Neural cell (in vitro differentiated cells): Measurements from ENCODE around the gene LDLRAD4. TPM values are rescaled to one million over a fixed set of nuclear protein-coding genes. Genes with fewer than 3 reads are reported as not detected.

ENCODE experiments used
- H2AFZ ChIP-seq: fragments of 200-600, 300-800 bp; sonication (generic), shearing (Covaris generic); 2 replicates; pipeline ENCODE4 v1.6.0; 2014; ENCODE audit warnings: low read depth, mild to moderate bottlenecking, antibody characterized with exemption, low read length, moderate library complexity
- H3F3A ChIP-seq: fragments of 200-600 bp; shearing (Covaris generic); 2 replicates; pipeline ENCODE4 v1.6.1; 2016; ENCODE audit warnings: mild to moderate bottlenecking, moderate library complexity, mixed read lengths, antibody characterized with exemption, low read length; ENCODE audit not compliant: insufficient read depth, poor library complexity, severe bottlenecking
- H3K27ac ChIP-seq: fragments of 200-600, 300-800 bp; sonication (generic), shearing (Covaris generic); 2 replicates; pipeline ENCODE4 v1.5.1; 2014; ENCODE audit warnings: mild to moderate bottlenecking, low read length, moderate library complexity
- H3K27me3 ChIP-seq: fragments of 300-800, 200-600 bp; sonication (generic), shearing (Covaris generic); 2 replicates; pipeline ENCODE4 v1.6.0; 2014; ENCODE audit warnings: mild to moderate bottlenecking, low read depth, low read length, moderate library complexity; ENCODE audit not compliant: insufficient read depth
- H3K36me3 ChIP-seq: fragments of 300-800, 200-600 bp; sonication (generic), shearing (Covaris generic); 2 replicates; pipeline ENCODE4 v1.5.1; 2014; ENCODE audit warnings: mild to moderate bottlenecking, antibody characterized with exemption, low read length, moderate library complexity; ENCODE audit not compliant: insufficient read depth
- H3K4me2 ChIP-seq: fragments of 300-800, 200-600 bp; sonication (generic), shearing (Covaris generic); 2 replicates; pipeline ENCODE4 v1.6.0; 2014; ENCODE audit warnings: mild to moderate bottlenecking, low read length
- H3K4me3 ChIP-seq: fragments of 300-800, 200-600 bp; sonication (generic), shearing (Covaris generic); 2 replicates; pipeline ENCODE4 v1.5.1; 2014; ENCODE audit warnings: mild to moderate bottlenecking, low read length, moderate library complexity
- H3K79me2 ChIP-seq: fragments of 200-600 bp; shearing (Covaris generic); replicated peaks from 2 replicates; pipeline ENCODE4 v1.6.0; 2014; ENCODE audit warnings: mild to moderate bottlenecking, low read length, moderate library complexity; ENCODE audit not compliant: insufficient read depth
- H3K9ac ChIP-seq: fragments of 300-800, 200-600 bp; sonication (generic), shearing (Covaris generic); 2 replicates; pipeline ENCODE4 v1.6.1; 2016; ENCODE audit warnings: mild to moderate bottlenecking, low read length, mixed read lengths
- H3K9me2 ChIP-seq: fragments of 200-600 bp; shearing (Covaris generic); 2 replicates; pipeline ENCODE4 v1.6.1; 2016; ENCODE audit warnings: mild to moderate bottlenecking, low read length, mixed read lengths; ENCODE audit not compliant: insufficient read depth
- H3K9me3 ChIP-seq: fragments of 200-600, 300-800 bp; sonication (generic), shearing (Covaris generic); 2 replicates; pipeline ENCODE4 v1.6.1; 2016; ENCODE audit warnings: mild to moderate bottlenecking, mixed run types, low read length, moderate library complexity, mixed read lengths
- H4K20me1 ChIP-seq: fragments of 200-600 bp; shearing (Covaris generic); 2 replicates; pipeline ENCODE4 v1.6.1; 2016; ENCODE audit warnings: mild to moderate bottlenecking, mixed run types; ENCODE audit not compliant: insufficient read depth
- CTCF ChIP-seq: fragments of 450-650 bp; IDR thresholded peaks from 2 replicates; pipeline ENCODE4 v1.5.1; 2014; ENCODE audit warnings: antibody characterized with exemption, mild to moderate bottlenecking, moderate library complexity; ENCODE audit not compliant: poor library complexity, severe bottlenecking
- EP300 ChIP-seq: fragments of 450-650 bp; conservative IDR thresholded peaks from 2 replicates; pipeline ENCODE4 v1.6.1; 2014; ENCODE audit warnings: antibody characterized with exemption, mild to moderate bottlenecking, moderate library complexity; ENCODE audit not compliant: poor library complexity, severe bottlenecking
- EZH2 ChIP-seq: fragments of 200-600, 300-800 bp; shearing (Covaris generic), sonication (generic); IDR thresholded peaks from 2 replicates; pipeline ENCODE4 v1.6.1; 2014; ENCODE audit warnings: antibody characterized with exemption, low read length, borderline replicate concordance, mild to moderate bottlenecking; ENCODE audit not compliant: insufficient read depth, poor library complexity, severe bottlenecking
- MXI1 ChIP-seq: fragments of 450-650 bp; conservative IDR thresholded peaks from 2 replicates; pipeline ENCODE4 v1.6.1; 2014; ENCODE audit warnings: antibody characterized with exemption, mild to moderate bottlenecking; ENCODE audit not compliant: poor library complexity, severe bottlenecking
- POLR2AphosphoS5 ChIP-seq: IDR thresholded peaks from 2 replicates; pipeline ENCODE4 v1.6.1; 2012
- RAD21 ChIP-seq: fragments of 450-650 bp; conservative IDR thresholded peaks from 2 replicates; pipeline ENCODE4 v1.6.1; 2014; ENCODE audit warnings: antibody characterized with exemption, mild to moderate bottlenecking, moderate library complexity
- SMC3 ChIP-seq: fragments of 450-650 bp; conservative IDR thresholded peaks from 2 replicates; pipeline ENCODE4 v1.6.1; 2014; ENCODE audit warnings: antibody characterized with exemption, mild to moderate bottlenecking, moderate library complexity; ENCODE audit not compliant: poor library complexity
- TAF1 ChIP-seq: IDR thresholded peaks from 2 replicates; pipeline ENCODE4 v1.6.1; 2012; ENCODE audit warnings: low read depth
- polyA plus RNA-seq: library from polyadenylated mRNA; depleted of rRNA; stranded (reverse); fragments of >200 nt; gene quantifications from 2 replicates; pipeline ENCODE4 v1.2.3, GENCODE V29; 2014
- TF ChIP-seq, protein P1 (sequence below): IDR thresholded peaks from 2 replicates; pipeline ENCODE4 v1.6.1; 2012; ENCODE audit warnings: borderline replicate concordance

The LDLRAD4 gene
- polyA plus RNA-seq, 1 donor from 2014 or later, result 3.7 TPM

GRCh38 chr18:13551841-13552733 is 333.5 kb downstream of the LDLRAD4 start:
- no peaks in the 10 kb centered on the region for H3K9me3 ChIP-seq
- no peaks in the 10 kb centered on the region for H3F3A ChIP-seq
- no peaks in the 10 kb centered on the region for H3K27me3 ChIP-seq
- no peak overlapping the region for H3K27ac ChIP-seq
- no peak overlapping the region for H3K4me2 ChIP-seq
- H3K36me3 ChIP-seq, result no peaks in the 10 kb centered on the region
- H3K9me2 ChIP-seq, result no peaks in the 10 kb centered on the region
- TF ChIP-seq, protein P1, sequence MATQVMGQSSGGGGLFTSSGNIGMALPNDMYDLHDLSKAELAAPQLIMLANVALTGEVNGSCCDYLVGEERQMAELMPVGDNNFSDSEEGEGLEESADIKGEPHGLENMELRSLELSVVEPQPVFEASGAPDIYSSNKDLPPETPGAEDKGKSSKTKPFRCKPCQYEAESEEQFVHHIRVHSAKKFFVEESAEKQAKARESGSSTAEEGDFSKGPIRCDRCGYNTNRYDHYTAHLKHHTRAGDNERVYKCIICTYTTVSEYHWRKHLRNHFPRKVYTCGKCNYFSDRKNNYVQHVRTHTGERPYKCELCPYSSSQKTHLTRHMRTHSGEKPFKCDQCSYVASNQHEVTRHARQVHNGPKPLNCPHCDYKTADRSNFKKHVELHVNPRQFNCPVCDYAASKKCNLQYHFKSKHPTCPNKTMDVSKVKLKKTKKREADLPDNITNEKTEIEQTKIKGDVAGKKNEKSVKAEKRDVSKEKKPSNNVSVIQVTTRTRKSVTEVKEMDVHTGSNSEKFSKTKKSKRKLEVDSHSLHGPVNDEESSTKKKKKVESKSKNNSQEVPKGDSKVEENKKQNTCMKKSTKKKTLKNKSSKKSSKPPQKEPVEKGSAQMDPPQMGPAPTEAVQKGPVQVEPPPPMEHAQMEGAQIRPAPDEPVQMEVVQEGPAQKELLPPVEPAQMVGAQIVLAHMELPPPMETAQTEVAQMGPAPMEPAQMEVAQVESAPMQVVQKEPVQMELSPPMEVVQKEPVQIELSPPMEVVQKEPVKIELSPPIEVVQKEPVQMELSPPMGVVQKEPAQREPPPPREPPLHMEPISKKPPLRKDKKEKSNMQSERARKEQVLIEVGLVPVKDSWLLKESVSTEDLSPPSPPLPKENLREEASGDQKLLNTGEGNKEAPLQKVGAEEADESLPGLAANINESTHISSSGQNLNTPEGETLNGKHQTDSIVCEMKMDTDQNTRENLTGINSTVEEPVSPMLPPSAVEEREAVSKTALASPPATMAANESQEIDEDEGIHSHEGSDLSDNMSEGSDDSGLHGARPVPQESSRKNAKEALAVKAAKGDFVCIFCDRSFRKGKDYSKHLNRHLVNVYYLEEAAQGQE, result no peak
- TF ChIP-seq RAD21, result no peak
- no peak for TF ChIP-seq TAF1
- TF ChIP-seq SMC3, result no peak
- no peak for TF ChIP-seq CTCF
- TF ChIP-seq MXI1, result no peak
- TF ChIP-seq EP300, result no peak
- TF ChIP-seq POLR2AphosphoS5, result no peak
- TF ChIP-seq EZH2, result no peak
- H4K20me1 ChIP-seq, result no peaks in the 10 kb centered on the region
- H3K4me3 ChIP-seq, result no peak overlapping the region
- H2AFZ ChIP-seq, result no peak overlapping the region
- no peak overlapping the region for H3K9ac ChIP-seq
- H3K79me2 ChIP-seq, result no peaks in the 10 kb centered on the region

GRCh38 chr18:13553449-13553848 is 334.9 kb downstream of the LDLRAD4 start:
- H3K9me3 ChIP-seq, result no peaks in the 10 kb centered on the region
- H3K79me2 ChIP-seq, result no peaks in the 10 kb centered on the region
- H3K36me3 ChIP-seq, result no peaks in the 10 kb centered on the region
- H3K4me3 ChIP-seq, result no peak overlapping the region
- H3K9ac ChIP-seq, result no peak overlapping the region
- no peaks in the 10 kb centered on the region for H4K20me1 ChIP-seq
- H2AFZ ChIP-seq, result no peak overlapping the region
- H3K9me2 ChIP-seq, result no peaks in the 10 kb centered on the region
- no peak for TF ChIP-seq CTCF
- TF ChIP-seq TAF1, result no peak
- TF ChIP-seq RAD21, result no peak
- TF ChIP-seq POLR2AphosphoS5, result no peak
- no peak for TF ChIP-seq MXI1
- no peak for TF ChIP-seq EZH2
- TF ChIP-seq EP300, result no peak
- TF ChIP-seq SMC3, result no peak
- TF ChIP-seq, protein P1, result no peak
- H3K27ac ChIP-seq, result no peak overlapping the region
- H3K4me2 ChIP-seq, result no peak overlapping the region
- no peaks in the 10 kb centered on the region for H3K27me3 ChIP-seq
- H3F3A ChIP-seq, result no peaks in the 10 kb centered on the region
